Activated T-helper 1 cell treated with anti-CD3 and anti-CD28 coated beads, Interleukin-12 subunit alpha, Interleukin-12 subunit beta, Interleukin-2, Interleukin-4 antibody, amounts not matched to agents 30 ng/mL and 10 ng/mL and 1 ng/mL, durations not matched to agents 14 hours and 24 hours and 36 hours (primary cell): ENCODE results near the gene TSPO2. TPM values are rescaled to one million over a fixed set of nuclear protein-coding genes. Genes with fewer than 3 reads are reported as not detected.

Experiments used
- total RNA-seq: library from RNA; stranded (reverse); gene quantifications from 2 replicates; pipeline ENCODE4 v1.2.3, GENCODE V29; 2022

Gene TSPO2
- total RNA-seq, 1 donor from 2014 or later: not detected

Other genes with a start within 250 kb of the TSPO2 start
- 0.93 and 0.99 TPM in 2 replicates for gene UNC5CL, start 3.2 kb upstream of the TSPO2 start, total RNA-seq
- gene APOBEC2, start 10.7 kb downstream of the TSPO2 start, total RNA-seq: not detected in 2 replicates
- 26.8 and 30.4 TPM in 2 replicates for gene OARD1, start 29.9 kb downstream of the TSPO2 start, total RNA-seq
- 29.6 and 30.1 TPM in 2 replicates for gene NFYA, start 30.5 kb downstream of the TSPO2 start, total RNA-seq
- gene TREML1, start 111.9 kb downstream of the TSPO2 start, total RNA-seq: not detected in 2 replicates
- gene TREM2, start 120.6 kb downstream of the TSPO2 start, total RNA-seq: not detected in 2 replicates
- gene TREML2, start 158.7 kb downstream of the TSPO2 start, total RNA-seq: 4.5 and 4.9 TPM in 2 replicates
- gene TREML4, start 185.9 kb downstream of the TSPO2 start, total RNA-seq: not detected in 2 replicates
- not detected in 2 replicates for gene TREM1, start 244.2 kb downstream of the TSPO2 start, total RNA-seq